Erythroblast (primary cell): ENCODE results near the gene BAIAP3.
A peak's percentile ranks its signal among the peaks of the same experiment; 100 is the strongest.

ENCODE experiments used
- DNase-seq, 2 experiments: peaks; one replicate each; lab custom pipeline; 2025; lab: John Stamatoyannopoulos, UW
- GATA1 ChIP-seq: IDR thresholded peaks from 2 replicates; pipeline ENCODE4 v1.6.1; 2011; ENCODE audit warnings: low read depth, mild to moderate bottlenecking, control low read depth, low read length, moderate library complexity
- POLR2A ChIP-seq: IDR thresholded peaks from 2 replicates; pipeline ENCODE4 v1.6.1; 2011; ENCODE audit warnings: mild to moderate bottlenecking, low read length

The BAIAP3 gene

DNA sequence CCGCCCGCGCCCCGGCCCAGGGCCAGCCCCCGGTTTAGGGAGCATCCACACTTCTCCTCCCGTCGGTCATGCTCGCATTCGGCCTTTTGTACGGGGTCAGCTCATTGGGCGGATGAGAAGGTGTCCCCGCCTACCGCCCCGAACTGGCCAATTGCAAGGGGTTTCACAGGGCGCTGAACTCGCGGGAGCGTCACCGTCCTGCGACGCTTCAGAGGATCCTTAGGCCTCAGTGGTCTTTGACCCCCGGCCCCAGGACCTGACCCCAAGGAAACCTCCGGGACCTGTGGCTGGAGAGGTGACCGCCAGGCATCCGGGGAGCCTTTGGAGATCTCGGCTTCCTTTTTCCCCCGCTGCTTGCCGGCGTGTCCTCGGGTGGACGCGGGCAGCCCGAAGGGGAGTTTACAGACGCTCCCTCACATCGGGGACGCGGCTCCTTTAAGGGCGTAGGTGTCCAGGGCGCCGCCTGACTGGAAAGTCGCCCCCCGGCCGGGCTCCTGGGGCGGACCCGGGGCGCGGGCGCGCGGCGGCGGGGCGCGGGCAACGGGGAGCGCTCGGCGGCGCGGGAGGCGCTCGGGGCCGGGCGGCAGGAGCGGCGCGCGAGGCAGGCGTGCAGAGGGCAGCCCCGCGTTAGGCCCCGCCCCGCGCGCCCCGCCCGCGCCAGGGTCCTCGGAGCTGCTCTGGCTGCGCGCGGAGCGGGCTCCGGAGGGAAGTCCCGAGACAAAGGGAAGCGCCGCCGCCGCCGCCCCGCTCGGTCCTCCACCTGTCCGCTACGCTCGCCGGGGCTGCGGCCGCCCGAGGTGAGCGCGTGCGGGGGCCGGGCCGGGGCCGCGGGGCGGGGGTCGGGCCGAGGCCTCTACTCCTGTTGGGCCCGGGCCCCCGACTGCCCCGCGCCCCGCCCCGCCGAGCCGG, 24.2 kb upstream of the BAIAP3 start, which contains the start of gene UBE2I:
TSS of gene UBE2I (plus strand) at position 660 of the 909 bp plus-strand sequence. CDS start 4,395 bp downstream, outside the sequence.
- no peak for TF ChIP-seq POLR2A
- no peak for TF ChIP-seq GATA1
- DNase-seq: peak; percentile 99

DNA sequence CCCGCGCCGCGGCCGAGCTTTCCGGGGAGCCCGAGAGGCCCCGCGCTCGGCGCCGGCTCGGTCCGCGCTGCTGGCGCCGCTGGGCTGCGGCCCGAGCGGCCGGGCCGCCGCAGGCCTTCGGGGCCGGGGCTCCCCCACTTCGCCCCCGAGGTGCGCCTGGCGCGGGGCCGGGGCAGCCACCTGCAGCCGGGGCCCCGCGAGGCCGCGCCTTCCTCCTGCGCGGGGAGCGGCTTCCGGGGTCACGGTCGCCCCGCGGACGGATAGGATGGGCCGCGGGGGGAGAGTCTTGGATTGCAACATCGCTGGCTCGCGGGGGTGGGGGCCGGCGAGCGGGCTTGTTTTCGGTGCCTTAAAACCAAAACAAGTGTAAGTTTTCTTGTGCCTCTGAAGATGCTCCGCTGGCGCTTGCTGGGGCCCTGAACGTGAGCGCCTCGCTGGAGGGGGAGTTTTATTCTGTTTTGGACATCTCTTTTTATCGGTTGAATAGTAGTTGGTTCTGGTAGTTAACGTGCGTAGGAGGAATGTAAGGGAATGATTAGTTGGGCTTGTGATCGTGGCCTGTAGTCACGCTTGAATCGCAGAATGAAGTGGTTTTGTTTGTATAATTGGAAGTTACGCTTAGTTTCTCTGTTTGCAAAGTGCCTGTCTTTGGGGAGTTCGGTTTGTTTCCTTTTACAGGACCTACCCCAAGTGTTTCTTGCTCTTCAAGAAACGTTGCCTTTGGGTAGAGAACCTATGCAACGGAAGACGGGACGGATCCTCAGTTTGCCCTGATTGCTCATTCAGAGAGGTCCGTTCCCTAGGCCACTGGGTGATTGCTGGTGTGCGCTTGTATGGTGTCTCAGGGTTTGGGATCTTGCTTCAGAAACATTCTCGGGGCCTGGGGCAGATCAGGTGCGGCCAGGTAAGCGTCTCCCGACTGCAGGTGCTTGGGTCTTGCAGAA, 23.3 kb upstream of the BAIAP3 start:
- peak; percentile 77 to 82 for DNase-seq
- no peak for TF ChIP-seq GATA1
- no peak for TF ChIP-seq POLR2A

DNA sequence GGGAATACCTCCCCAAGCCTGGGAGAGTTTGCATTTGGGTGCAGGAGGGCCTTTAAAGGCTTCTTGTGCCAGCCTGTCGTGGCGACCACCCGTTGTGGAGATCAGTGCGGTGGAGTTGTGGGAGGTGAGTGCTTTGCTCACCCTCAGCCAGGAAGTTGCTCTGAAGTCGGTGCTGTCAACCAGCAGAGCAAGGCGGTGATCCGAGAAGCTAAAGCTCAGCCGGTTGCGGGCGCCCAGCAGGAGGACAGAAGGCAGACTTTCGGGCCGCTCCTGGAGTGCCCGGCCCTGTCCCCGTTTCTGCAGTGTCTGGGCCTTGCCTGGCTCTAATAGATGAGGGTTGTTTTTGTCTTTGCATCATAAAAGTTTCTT, 22.6 kb upstream of the BAIAP3 start:
- DNase-seq: peak; percentile 47 to 55
- TF ChIP-seq POLR2A (no peak), GATA1 (no peak)

- TF ChIP-seq GATA1 (no peak), POLR2A (no peak)
- peak; percentile 47 to 55 for DNase-seq
Observed at GRCh38 chr16:1311212-1311737, 22.2 kb upstream of the BAIAP3 start.

- peak; percentile 50 to 53 for DNase-seq
- TF ChIP-seq GATA1: no peak
- TF ChIP-seq POLR2A: no peak
Observed at GRCh38 chr16:1311738-1312466, 21.5 kb upstream of the BAIAP3 start.

GRCh38 chr16:1312467-1312816, 21.0 kb upstream of the BAIAP3 start:
- no peak for DNase-seq
- TF ChIP-seq GATA1: no peak
- no peak for TF ChIP-seq POLR2A

- DNase-seq: no peak
- TF ChIP-seq GATA1 (no peak), POLR2A (no peak)
Observed at GRCh38 chr16:1312903-1313302, 20.5 kb upstream of the BAIAP3 start.

DNA sequence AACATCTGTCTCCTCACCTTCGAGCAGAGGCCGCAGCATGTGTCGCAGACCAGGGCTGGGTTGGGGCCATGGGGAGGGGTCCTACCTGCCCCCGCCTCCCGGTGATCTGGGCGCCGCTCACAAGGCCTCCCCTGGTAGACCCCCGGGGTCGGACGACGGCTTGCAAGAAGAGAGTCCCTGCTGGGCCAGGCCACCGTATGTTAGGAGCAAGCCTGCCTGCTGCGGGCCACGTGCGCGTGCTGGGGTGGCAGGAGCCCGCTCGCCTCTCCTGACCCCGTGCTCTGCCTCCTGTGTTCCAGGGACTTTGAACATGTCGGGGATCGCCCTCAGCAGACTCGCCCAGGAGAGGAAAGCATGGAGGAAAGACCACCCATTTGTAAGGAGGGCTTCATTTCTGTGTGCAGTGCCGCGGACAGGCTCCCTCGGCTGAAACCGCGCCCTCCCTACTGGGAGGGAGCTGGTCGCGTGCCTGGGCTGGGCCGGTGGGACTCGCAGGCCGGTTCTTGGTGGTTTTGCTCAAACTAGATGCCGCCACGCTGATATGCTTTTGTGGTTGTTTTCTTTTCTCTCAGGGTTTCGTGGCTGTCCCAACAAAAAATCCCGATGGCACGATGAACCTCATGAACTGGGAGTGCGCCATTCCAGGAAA, 19.6 kb upstream of the BAIAP3 start:
- no peak for DNase-seq
- TF ChIP-seq POLR2A (no peak), GATA1 (no peak)

DNA sequence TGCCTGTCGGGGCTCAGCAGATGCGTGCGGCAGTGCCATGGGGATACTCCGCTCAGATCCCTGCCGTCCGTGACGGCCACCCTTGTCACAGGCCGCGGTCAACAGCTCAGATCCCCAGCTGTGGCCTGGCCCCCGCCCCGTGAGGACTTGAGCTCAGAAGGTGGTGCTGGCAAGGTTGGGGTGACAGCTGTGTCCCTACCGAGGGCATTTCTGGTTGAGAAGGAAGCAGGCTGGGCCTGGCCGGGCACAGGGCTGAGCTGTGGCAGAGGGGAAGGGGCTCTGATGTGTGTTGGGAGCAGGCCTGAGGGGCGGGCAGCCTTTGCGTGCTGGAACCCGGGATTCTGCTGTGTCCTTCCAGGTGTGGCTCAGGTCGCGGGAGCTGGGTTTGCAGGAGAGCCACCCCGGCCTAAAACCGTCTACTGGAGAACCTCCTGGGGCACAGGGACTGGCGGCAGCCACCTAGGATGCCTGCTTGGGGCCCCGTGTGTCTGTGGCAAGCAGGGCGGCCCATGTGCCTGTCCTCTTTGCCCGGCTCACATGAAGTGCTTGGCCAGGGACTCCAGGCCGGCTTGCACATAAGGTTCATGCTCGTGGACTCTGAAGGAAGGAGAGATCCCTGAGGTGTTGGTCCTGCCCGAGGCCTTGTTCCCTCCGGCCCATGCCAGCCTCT, 18.9 kb upstream of the BAIAP3 start:
- TF ChIP-seq GATA1 (no peak), POLR2A (no peak)
- no peak for DNase-seq

DNA sequence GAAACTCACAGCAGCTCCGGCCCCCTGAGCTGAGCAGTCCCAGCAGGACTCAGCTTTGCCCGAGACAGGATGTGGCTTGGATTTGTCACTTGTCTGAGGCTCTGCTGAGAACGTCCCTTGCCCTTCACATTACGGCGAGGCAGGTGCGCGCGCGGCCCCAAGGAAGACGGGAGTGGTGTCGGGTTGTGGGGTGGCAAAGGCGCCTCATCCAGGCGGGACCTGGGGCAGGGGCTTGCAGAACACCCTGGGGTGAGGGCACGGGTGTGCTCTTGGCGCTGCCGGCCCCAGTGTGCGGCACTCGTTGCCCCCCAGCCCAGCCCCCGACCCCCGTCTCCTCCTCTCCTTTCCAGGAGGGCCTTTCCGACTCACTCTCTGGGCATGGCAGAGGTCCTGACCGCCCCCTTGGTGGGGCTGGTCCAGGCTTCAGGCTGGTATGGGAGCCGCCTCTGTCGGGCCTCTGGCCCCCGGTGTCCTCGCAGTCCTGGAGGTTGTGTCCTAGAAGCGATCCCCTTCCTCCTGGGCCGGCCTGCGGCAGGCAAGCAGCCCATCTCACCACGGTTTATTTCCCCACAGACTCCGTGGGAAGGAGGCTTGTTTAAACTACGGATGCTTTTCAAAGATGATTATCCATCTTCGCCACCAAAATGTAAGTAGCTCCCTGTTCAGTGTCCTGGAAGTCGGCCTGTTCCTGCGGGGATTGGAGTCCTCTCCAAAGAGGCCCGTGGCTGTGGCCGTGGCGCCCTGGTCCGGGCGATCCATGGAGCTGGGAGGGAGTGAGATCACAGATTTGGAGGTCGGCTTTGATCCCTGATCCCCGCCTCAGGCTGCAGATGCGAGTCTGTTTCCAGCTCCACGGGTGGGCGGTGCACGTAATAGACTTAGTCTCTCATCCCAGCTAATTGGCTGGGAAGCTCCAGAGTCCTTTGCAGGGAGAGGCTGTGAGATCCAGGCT, 18.1 kb upstream of the BAIAP3 start:
- no peak for DNase-seq
- TF ChIP-seq GATA1 (no peak), POLR2A (no peak)

DNA sequence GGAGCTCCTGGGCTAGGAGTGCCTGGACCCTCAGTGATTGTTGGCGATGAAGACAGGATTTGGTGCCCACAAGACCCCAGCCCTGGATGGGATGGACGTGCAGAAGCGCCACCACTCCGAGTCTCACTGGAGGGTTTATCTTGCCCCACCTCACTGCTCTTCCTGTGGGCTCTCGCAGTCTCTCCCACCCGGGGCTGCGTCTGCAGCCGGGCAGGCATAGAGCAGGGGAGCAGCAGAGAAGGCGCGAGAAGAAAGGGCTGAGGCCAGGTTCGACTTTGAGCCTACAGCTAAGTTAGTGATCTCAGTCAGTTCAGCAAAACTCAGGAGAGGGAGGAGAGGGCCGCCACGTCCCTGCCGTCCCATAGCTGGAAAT, 17.4 kb upstream of the BAIAP3 start:
- TF ChIP-seq POLR2A (no peak), GATA1 (no peak)
- DNase-seq: no peak
